HG02870 (cell line): Measurements from ENCODE around the gene STRADA.

Experiments
- ATAC-seq: cut with Tn5 transposase; IDR thresholded peaks from one replicate; pipeline ENCODE4 v1.9.1; 2021; ENCODE audit warnings: mild to moderate bottlenecking, moderate library complexity; ENCODE audit not compliant: unreplicated experiment

The STRADA gene

DNA sequence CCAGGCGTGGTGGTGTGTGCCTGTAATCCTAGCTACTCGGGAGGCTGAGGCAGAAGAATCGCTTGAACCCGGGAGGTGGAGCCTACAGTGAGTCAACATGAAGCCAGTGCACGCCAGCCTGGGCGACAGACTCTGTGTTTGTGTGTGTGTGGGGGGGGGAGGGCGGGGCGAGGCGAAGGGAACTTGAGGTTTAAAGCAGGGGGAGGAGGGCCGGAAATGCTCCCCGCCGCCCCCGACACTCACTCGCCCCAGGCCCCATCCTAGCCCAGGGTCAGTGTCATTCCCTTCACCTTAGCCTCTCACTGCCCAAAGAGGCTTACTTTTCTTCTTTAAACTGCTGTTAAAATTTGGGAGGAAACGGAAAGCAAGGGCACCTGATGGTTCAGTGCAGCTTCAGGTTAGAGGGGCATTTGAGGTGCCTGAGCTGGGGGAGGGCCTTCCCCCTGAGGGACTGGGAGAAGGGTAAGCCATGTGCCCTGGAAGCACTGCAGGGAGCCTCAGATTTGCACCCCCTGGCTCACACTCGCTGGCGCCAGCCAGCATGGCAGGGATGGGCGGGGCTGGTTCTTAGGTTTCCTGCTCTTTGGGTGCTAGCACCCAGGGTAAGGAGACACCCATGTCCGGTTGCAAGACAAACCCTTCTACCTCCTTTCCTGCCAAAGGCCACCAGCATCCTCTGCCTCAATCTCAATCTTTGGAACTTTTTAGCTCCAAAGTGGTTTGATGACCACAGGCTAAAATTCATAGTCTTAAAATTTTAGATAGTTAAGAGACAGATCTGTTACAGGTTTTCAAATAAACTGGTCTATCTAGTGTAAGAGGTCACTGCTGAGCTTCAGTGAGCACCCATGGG lies 39.5 kb downstream of the STRADA start:
- ATAC-seq: no peak

DNA sequence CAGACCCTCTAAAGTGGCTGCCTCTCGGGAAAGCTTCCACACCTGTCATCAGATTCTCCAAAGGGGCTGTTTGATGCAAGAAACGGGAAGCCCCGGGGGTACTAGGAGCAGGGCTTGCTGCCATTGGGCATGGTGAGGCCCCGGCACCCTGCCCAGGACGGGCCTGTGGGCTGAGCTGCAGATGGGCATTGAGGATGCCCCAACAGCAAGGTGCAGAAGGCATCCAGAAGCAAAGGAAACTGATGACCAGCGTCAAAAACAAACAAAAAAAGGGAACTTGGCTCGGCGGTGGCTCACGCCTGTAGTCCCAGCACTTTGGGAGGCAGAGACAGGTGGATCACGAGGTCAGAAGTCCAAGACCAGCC lies 40.2 kb downstream of the STRADA start:
- no peak for ATAC-seq

DNA sequence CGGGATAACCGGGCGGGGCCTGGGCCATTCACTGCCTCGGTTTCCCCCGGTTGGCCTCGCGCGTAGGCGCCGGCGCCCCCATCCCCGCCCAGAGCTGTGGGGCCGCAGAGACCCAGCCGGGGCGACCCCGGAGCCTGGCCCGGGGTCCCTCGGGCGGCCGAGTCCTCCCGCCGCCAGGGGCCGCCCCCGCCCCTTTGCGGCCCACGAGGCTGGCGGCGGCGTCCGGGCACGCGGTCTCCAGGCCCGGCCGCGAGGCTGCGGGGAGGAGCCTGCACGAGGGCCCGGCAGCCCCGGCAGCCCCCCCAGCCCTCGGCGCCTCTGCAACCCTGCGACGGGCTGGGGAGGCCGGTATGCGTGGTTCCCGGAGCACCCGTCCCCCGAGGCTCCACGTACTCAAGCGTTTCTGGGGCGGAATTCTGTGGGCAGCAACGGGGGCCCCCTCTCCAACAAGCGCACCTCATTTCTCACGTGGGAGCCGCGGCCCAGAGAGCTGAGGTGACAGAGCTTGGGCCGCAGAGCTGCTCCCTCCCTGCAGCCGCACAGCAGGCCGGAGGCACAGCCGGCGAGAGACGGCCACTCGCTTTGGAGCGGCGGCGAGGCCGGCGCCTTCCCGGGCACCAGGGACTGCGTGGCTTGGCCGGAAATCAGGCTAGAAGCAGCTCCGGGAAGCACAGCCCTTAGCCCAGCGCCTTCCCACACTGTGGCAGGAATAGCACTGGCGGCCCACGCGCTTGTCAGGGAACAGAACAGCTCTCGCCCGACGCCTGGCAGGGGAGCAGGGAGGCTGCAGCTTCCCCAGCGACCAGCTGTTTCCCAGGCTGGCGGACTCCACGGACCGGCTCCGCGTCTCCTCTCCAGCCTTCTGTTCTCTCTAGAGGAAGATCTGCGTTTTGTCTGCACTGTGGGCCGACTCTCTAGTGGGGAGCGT lies 40.8 kb downstream of the STRADA start:
- no peak for ATAC-seq

GRCh38 chr17:63699638-63700527 lies 41.7 kb downstream of the STRADA start, which contains the start of gene LIMD2:
LIMD2 (minus strand) TSS chr17:63700125; CDS start chr17:63699298, 827 bp downstream.
- no peak for ATAC-seq

GRCh38 chr17:63698886-63699637 lies 42.5 kb downstream of the STRADA start:
- ATAC-seq: no peak

GRCh38 chr17:63698381-63698885 lies 43.2 kb downstream of the STRADA start:
- ATAC-seq: no peak

GRCh38 chr17:63697341-63698286 lies 44.0 kb downstream of the STRADA start:
- no peak for ATAC-seq

GRCh38 chr17:63696381-63696961 lies 45.1 kb downstream of the STRADA start:
- no peak for ATAC-seq

- ATAC-seq: no peak
Observed at GRCh38 chr17:63695889-63696288, 45.7 kb downstream of the STRADA start.

DNA sequence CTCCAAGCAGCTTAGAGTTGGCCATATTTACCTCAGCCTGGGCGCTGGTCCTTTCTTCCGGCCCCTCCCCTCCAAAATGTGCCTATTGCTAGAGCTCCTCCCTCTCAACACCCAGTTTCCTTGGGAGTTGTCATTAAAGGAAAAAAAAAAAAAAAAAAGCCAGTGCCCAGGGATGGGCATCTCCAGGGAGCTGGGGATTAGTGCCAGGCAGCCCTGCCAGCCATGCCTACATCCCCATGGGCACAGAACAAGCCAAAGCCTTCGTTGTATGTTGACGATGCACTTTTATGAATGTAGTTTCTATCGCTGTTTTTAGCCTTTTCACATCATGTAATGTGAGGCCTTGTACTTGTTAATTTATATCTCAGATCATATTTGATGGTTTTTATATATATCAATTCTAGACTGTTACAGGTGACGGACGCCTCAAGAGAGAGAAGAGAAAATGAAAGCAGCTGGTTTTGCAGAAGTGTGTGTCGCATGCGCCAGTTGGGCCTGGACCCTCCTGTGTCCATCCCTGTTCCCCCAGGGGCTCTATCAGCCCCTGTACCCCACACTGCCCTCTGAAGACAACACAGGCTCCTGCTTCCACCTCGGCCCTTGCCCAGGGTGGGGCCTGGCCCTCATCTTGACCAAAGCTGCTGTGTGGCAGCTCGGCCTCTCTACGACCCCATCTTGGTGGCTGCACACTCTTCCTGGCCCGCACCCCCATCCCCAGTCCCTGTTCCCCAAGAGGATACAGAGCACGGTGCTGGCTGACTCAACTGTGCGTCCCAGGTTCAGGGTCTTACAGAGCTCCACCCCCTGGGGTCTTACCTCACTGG lies 46.4 kb downstream of the STRADA start:
- ATAC-seq: no peak

DNA sequence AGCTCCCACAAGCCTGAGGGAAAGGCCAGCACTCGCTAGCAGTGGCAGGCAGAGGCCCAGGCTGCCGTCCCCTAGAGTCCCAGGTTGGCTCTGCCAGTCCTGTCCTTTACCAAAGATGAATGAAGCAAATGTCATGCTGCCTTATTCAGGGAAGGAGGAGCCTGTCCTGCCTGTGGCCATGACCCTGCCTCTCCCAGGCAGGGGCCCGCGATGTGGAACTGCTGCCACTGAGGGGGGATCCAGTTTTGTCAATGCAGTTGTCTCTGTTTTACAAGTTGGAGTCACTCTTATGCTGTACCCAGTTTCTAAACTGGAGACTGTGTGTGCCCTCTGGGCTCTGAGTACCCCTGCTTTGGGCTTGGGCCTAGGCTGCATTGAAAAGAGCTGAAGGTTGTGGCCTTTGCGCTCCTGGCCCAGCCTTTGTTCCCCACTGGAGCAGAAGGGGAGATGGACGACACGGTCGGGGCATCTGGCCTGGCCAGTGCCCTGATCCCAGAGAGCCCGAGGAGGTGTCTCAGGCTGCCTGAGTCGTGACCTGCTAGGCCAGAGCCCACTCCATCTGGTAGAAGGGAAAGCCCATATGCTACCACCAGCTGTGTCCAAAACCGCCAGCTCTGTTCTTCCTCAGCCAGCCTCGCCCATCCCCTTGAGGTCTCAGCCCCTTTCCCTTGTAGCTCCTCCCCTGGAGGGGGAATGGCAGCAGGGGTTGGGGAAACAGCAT lies 47.2 kb downstream of the STRADA start:
- ATAC-seq: no peak

DNA sequence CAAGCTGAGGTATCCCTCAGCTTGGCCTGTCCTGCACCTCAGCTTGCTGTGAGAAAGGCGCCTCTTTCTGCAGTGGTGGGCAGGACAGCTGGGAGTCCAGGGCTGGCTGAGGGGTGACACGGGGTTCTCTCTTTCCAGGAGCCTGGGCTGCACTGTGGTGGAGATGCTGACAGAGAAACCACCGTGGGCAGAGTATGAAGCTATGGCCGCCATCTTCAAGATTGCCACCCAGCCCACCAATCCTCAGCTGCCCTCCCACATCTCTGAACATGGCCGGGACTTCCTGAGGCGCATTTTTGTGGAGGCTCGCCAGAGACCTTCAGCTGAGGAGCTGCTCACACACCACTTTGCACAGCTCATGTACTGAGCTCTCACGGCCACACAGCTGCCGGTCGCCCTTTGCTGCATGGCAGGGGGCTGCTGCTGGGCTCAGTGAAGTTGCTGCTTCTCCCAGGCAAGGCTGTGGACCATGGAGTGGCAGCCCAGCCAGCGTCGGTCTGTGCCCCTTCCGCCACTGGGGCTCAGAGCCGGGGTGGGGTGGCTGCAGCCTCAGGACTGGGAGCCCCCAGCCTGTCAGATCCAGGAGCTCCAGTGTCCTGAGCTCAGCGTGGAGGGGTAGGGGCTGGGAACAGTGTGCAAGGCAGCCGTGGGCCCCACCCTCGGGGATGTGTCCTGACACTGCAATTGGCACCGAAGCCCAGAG lies 48.0 kb downstream of the STRADA start:
- ATAC-seq: no peak

- no peak for ATAC-seq
Observed at GRCh38 chr17:63692195-63692816, 49.3 kb downstream of the STRADA start.

GRCh38 chr17:63689479-63689878 lies 52.1 kb downstream of the STRADA start:
- no peak for ATAC-seq

DNA sequence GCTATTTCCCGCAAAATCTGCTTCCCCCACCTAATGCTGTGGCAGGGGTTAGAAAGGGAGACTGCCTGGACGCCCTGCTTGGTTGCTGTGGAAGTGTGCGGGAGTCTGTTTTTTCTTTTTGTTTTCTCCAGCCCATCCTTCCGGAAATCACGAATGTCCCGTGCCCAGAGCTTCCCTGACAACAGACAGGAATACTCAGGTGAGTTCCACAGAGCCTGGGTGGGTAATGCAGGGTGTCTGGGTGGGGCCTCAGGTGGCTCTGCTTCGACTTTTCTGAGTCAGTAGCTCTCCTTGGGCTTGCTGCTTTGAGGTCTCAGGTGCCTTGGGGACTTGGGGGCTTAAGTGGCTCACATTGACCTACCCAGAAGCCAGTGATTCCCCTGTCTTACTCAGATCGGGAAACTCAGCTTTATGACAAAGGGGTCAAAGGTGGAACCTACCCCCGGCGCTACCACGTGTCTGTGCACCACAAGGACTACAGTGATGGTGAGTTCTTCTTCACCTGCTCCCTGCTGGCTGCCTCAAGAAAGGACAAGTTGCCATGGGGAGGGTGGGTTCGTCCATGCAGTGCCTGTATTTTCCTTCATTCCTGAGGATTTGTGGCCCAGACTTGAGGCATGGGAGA lies 53.1 kb downstream of the STRADA start:
- ATAC-seq: no peak
